ENCODE data around the gene TACC2.

TACC2 gene

GRCh38 chr10:122140941-122141623, 152.1 kb downstream of the TACC2 start:
- H3K4me3 ChIP-seq (ENCODE audit: low read length), result no peak overlapping the region
- TF ChIP-seq, protein P1, sequence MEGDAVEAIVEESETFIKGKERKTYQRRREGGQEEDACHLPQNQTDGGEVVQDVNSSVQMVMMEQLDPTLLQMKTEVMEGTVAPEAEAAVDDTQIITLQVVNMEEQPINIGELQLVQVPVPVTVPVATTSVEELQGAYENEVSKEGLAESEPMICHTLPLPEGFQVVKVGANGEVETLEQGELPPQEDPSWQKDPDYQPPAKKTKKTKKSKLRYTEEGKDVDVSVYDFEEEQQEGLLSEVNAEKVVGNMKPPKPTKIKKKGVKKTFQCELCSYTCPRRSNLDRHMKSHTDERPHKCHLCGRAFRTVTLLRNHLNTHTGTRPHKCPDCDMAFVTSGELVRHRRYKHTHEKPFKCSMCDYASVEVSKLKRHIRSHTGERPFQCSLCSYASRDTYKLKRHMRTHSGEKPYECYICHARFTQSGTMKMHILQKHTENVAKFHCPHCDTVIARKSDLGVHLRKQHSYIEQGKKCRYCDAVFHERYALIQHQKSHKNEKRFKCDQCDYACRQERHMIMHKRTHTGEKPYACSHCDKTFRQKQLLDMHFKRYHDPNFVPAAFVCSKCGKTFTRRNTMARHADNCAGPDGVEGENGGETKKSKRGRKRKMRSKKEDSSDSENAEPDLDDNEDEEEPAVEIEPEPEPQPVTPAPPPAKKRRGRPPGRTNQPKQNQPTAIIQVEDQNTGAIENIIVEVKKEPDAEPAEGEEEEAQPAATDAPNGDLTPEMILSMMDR (conservative IDR thresholded peaks at IDR 0.05; ENCODE audit: low read depth, low read length), result no peak
- DNase-seq (ENCODE audit: low read depth), result peak; percentile 82

DNA sequence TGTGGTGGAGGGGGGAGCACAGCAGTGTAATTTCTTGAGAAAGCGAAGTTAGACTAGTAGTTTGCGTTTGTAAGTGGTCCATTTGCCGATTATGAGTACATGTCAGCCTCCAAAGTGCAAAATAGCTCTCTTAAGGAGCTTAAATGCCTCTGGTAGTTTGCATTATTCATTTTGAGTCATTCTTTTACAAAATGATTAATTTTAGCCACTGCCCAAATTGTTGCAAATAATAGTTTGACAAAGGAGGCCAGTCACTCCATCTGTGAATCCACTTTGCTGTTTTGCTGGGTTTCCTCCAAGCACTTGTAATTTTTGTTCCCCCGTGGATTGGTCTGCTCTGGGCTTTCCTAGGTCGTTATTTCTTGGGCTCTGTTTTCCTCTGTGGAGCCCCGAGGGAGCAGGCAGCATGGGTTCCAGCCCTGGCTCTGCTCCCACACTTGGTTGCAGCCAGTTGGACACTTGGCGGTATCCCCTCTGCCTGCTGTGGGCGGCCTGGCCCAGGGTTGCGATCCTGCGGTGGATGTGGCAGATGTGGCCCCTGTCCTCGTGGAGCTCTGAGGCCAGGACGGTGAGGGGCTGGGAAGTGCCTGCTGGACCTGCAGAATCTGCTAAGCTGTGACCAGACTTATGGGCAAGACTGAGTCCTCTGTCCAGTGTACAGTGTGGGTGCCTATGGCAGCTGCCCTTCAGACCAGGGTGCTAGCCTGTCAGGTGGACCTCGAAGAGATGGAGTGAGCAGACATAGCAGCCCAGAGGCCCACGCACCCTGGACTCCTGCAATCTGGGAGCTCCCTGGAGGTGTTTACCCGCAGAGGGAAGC, 153.1 kb downstream of the TACC2 start:
- TF ChIP-seq, protein P1 (conservative IDR thresholded peaks at IDR 0.05; ENCODE audit: low read depth, low read length), result no peak
- no peak for DNase-seq (ENCODE audit: low read depth)
- no peak overlapping the region for H3K4me3 ChIP-seq (ENCODE audit: low read length)

DNA sequence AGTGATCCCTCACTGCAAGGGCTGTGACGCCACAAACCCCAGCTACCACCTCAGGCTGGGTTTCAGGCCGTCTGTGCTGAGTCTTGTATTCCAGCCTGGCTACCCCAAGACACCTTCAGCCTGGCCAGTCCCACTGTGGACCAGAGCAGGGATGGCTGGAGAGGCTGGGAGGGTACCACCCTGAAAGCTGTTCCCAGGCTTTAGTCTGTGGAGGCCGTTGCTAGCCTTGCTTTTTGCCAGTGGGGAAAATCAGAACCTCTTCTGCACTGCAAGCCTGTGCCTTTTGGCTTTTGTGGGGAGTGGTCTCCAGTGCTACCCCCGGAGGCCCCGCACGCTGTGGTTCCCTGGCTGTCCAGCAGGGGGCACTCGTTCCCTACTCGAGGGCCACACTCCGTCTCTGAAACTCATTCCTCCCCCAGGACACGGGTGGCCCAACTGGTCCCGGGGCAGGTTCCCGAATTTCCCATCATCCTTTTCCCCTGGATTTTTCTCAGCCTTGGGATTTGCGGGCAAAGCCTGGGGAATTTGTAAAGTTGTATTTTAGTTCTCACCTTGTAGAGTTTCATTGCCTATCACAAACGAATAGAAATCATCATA, 153.8 kb downstream of the TACC2 start:
- TF ChIP-seq, protein P1 (conservative IDR thresholded peaks at IDR 0.05; ENCODE audit: low read depth, low read length), result peak; percentile 96

DNA sequence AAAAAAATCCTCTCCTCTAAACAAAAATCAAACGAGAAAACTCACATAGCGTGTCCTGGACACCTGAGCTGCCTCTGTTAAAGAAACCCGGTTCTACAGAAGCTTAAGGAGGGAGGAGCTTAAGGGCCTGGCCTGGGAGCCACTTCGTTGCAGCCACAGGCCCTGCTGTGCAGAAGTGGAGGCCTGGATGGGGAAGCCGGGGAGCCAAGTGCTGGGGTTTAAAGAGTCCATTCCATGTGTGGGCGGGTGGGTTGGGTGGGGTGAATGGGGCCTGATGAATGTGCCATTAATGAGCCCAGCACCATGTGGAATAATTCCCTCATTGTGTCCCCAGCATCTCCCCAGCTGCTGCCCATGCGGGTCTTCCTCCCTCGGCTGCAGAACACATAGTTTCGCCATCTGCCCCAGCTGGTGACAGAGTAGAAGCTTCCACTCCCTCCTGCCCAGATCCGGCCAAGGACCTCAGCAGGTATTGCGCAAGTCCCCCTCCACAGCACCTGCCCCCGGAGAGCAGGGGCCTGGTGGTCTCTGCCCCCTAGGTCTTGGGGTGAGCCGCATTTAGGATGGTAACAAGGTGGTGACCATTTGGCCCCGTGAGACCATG, 154.4 kb downstream of the TACC2 start:
- DNase-seq (ENCODE audit: low read depth), result no peak
- no peak overlapping the region for H3K4me3 ChIP-seq (ENCODE audit: low read length)
- TF ChIP-seq, protein P1 (conservative IDR thresholded peaks at IDR 0.05; ENCODE audit: low read depth, low read length), result no peak

More for the DNA sequence above, 153.8 kb downstream of the TACC2 start:
- DNase-seq (ENCODE audit: low read depth), result no peak
- no peak overlapping the region for H3K4me3 ChIP-seq (ENCODE audit: low read length)

- DNase-seq (ENCODE audit: low read depth), result no peak
- TF ChIP-seq, protein P1 (conservative IDR thresholded peaks at IDR 0.05; ENCODE audit: low read depth, low read length), result no peak
- H3K4me3 ChIP-seq (ENCODE audit: low read length), result no peak overlapping the region
Observed at GRCh38 chr10:122144199-122144598, 155.2 kb downstream of the TACC2 start.

DNA sequence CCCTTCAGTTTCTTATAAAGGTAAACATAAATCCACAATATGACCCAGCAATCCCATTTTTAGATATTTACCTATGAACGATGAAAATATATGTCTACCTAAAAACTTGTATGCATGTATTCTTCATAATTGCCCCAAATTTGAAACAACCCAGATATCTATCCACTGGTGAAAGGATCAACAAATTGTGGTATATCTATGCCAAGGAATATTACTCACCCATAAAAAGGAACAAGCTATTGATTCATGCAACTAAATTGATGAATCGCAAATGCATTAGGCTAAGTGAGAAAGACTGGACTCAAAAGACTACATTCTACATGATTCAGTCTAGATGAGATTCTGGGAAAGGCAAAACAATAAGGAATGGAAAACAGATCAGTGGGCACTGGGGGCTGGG, 156.2 kb downstream of the TACC2 start:
- TF ChIP-seq, protein P1 (conservative IDR thresholded peaks at IDR 0.05; ENCODE audit: low read depth, low read length), result no peak
- no peak for DNase-seq (ENCODE audit: low read depth)
- no peak overlapping the region for H3K4me3 ChIP-seq (ENCODE audit: low read length)

Data from retinal pigment epithelial cell (primary cell).